Measurements from ENCODE around the gene PPP2R3B.
"Not testable (repeated sequence)": the region's sequence is repeated elsewhere in the genome, so short reads cannot be mapped to it uniquely, and the experiment has no call there.

The PPP2R3B gene, protein sequence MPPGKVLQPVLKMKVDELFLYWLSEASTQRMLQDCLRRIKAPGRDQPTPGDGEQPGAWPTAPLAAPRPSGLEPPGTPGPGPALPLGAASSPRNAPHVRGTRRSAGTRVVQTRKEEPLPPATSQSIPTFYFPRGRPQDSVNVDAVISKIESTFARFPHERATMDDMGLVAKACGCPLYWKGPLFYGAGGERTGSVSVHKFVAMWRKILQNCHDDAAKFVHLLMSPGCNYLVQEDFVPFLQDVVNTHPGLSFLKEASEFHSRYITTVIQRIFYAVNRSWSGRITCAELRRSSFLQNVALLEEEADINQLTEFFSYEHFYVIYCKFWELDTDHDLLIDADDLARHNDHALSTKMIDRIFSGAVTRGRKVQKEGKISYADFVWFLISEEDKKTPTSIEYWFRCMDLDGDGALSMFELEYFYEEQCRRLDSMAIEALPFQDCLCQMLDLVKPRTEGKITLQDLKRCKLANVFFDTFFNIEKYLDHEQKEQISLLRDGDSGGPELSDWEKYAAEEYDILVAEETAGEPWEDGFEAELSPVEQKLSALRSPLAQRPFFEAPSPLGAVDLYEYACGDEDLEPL

GRCh38 chrX:386768-387575 lies at the start of gene PPP2R3B:
PPP2R3B (minus strand) TSS chrX:386907; CDS start chrX:386691, 216 bp downstream.
- TF ChIP-seq POLR2A (IDR thresholded peaks at IDR 0.05; ENCODE audit: extremely low read depth, insufficient read length) (peak; percentile 64), MAX (IDR thresholded peaks at IDR 0.05; ENCODE audit: low read depth, low read length) (peak; percentile 77), MYC (IDR thresholded peaks at IDR 0.05; ENCODE audit: low read depth, low read length) (peak; percentile 91)
- TF ChIP-seq, protein P1, sequence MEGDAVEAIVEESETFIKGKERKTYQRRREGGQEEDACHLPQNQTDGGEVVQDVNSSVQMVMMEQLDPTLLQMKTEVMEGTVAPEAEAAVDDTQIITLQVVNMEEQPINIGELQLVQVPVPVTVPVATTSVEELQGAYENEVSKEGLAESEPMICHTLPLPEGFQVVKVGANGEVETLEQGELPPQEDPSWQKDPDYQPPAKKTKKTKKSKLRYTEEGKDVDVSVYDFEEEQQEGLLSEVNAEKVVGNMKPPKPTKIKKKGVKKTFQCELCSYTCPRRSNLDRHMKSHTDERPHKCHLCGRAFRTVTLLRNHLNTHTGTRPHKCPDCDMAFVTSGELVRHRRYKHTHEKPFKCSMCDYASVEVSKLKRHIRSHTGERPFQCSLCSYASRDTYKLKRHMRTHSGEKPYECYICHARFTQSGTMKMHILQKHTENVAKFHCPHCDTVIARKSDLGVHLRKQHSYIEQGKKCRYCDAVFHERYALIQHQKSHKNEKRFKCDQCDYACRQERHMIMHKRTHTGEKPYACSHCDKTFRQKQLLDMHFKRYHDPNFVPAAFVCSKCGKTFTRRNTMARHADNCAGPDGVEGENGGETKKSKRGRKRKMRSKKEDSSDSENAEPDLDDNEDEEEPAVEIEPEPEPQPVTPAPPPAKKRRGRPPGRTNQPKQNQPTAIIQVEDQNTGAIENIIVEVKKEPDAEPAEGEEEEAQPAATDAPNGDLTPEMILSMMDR (IDR thresholded peaks at IDR 0.05; ENCODE audit: low read depth, low read length), result no peak
- peak within 1 kb of the TSS; percentile 73 for H3K4me3 ChIP-seq (ENCODE audit: low read depth, low read length)
- DNase-seq (ENCODE audit: low read depth), result peak; percentile 93

- H3K4me3 ChIP-seq (ENCODE audit: low read depth, low read length), result no peak overlapping the region
- DNase-seq (ENCODE audit: low read depth), result no peak
- TF ChIP-seq POLR2A (IDR thresholded peaks at IDR 0.05; ENCODE audit: extremely low read depth, insufficient read length) (no peak), MYC (IDR thresholded peaks at IDR 0.05; ENCODE audit: low read depth, low read length) (no peak), MAX (IDR thresholded peaks at IDR 0.05; ENCODE audit: low read depth, low read length) (no peak)
- TF ChIP-seq, protein P1 (IDR thresholded peaks at IDR 0.05; ENCODE audit: low read depth, low read length), result no peak
Observed at GRCh38 chrX:435536-436122, 48.9 kb upstream of the PPP2R3B start.

- TF ChIP-seq, protein P1 (IDR thresholded peaks at IDR 0.05; ENCODE audit: low read depth, low read length), result no peak
- no peak for TF ChIP-seq POLR2A (IDR thresholded peaks at IDR 0.05; ENCODE audit: extremely low read depth, insufficient read length)
- TF ChIP-seq MYC (IDR thresholded peaks at IDR 0.05; ENCODE audit: low read depth, low read length), result no peak
- no peak for TF ChIP-seq MAX (IDR thresholded peaks at IDR 0.05; ENCODE audit: low read depth, low read length)
- no peak for DNase-seq (ENCODE audit: low read depth)
- H3K4me3 ChIP-seq (ENCODE audit: low read depth, low read length), result no peak overlapping the region
Observed at GRCh38 chrX:434946-435345, 48.2 kb upstream of the PPP2R3B start.

DNA sequence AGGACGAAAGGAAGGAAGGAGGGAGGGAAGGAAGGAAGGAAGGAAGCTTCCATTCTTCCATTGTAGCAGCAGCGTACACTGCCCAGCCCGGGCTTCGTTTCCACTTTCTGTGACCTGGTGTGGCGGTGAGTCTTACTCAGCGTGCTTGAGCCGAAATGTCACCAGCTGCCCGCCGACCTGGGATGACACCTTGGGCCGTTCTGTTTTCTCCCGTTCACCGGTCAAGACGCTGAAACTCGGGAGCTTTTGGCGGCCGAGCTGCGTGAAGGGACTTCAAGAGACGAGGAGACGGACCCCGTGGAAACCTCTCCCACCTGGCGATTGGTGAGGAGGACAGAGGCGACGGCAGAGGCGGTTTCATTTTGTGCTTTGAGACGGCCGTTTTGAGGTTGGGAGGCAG lies 47.1 kb upstream of the PPP2R3B start:
- TF ChIP-seq, protein P1 (IDR thresholded peaks at IDR 0.05; ENCODE audit: low read depth, low read length), result no peak
- TF ChIP-seq MAX (IDR thresholded peaks at IDR 0.05; ENCODE audit: low read depth, low read length), result no peak
- TF ChIP-seq POLR2A (IDR thresholded peaks at IDR 0.05; ENCODE audit: extremely low read depth, insufficient read length), result no peak
- no peak for TF ChIP-seq MYC (IDR thresholded peaks at IDR 0.05; ENCODE audit: low read depth, low read length)
- DNase-seq (ENCODE audit: low read depth), result no peak
- H3K4me3 ChIP-seq (ENCODE audit: low read depth, low read length), result no peak overlapping the region

- H3K4me3 ChIP-seq (ENCODE audit: low read depth, low read length); DNase-seq (ENCODE audit: low read depth): not testable (repeated sequence)
Observed at GRCh38 chrX:432666-433065, 46.0 kb upstream of the PPP2R3B start.

Measured in NB4 (cell line).